Transverse colon (tissue), 4 donors: Measurements from ENCODE around the gene MYBPC1.

Experiments
- CTCF ChIP-seq, 5 experiments: fragments of 200-600 bp in 3 of 5; fragments of 450-650 bp in 2 of 5; sonication (generic) in 3 of 5; IDR thresholded peaks; 1 replicate in 2 of 5; 2 replicates in 3 of 5; pipeline ENCODE4 v1.5.1; 2016 to 2017; ENCODE audit warnings: antibody characterized with exemption in 5 of 5, inconsistent platforms in 3 of 5, mild to moderate bottlenecking in 2 of 5, moderate library complexity in 1 of 5
- EP300 ChIP-seq: sonication (generic); formaldehyde crosslinking; IDR thresholded peaks from one replicate; pipeline ENCODE4 v1.6.1; 2017; ENCODE audit warnings: antibody characterized with exemption, low read depth
- POLR2A ChIP-seq: fragments of 450-650 bp; IDR thresholded peaks from one replicate; pipeline ENCODE4 v1.6.1; 2016; ENCODE audit warnings: antibody characterized with exemption, mild to moderate bottlenecking, moderate library complexity
- POLR2AphosphoS5 ChIP-seq, 3 donors: sonication (generic); formaldehyde crosslinking; IDR thresholded peaks; one replicate each; pipeline ENCODE4 v1.6.1; 2016; ENCODE audit warnings: antibody characterized with exemption in 3 of 3

DNA sequence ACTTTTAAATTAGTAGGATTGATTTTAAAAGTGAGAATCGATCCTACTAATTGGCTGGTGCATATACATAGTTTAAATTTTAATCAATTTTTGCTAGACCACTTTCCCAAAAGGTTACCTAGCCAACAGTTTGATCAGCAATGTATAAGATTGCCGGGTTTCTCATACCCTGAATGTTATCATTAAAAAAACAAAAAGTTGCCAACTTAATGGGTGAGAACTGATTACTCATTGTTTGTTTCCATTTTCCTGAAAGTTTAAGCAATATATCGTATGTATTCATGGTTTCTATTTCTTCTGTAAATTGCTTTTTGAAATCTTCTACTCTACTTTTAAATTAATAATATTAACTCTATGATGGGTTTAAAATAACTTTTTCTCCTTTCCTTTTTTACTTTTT is 4.4 kb upstream of the MYBPC1 start:
- TF ChIP-seq CTCF (IDR thresholded peaks at IDR 0.05) = no peak
- no peak for TF ChIP-seq POLR2A
- TF ChIP-seq POLR2AphosphoS5 (IDR thresholded peaks at IDR 0.05) = no peak
- no peak for TF ChIP-seq EP300
